ENCODE results near the gene CFAP57.
"Not testable (repeated sequence)": the region's sequence is repeated elsewhere in the genome, so short reads cannot be mapped to it uniquely, and the experiment has no call there.

CFAP57 gene

GRCh38 chr1:43177691-43178090 lies 5.6 kb downstream of the CFAP57 start:
- no peak for DNase-seq

GRCh38 chr1:43184388-43184787 lies 12.3 kb downstream of the CFAP57 start:
- DNase-seq, result no peak

GRCh38 chr1:43184995-43185394 lies 12.9 kb downstream of the CFAP57 start:
- no peak for DNase-seq

GRCh38 chr1:43188106-43188505 lies 16.0 kb downstream of the CFAP57 start:
- DNase-seq, result no peak

- no peak for DNase-seq
Observed at GRCh38 chr1:43194509-43194908, 22.4 kb downstream of the CFAP57 start.

- no peak for DNase-seq
Observed at GRCh38 chr1:43197343-43198127, 25.4 kb downstream of the CFAP57 start.

GRCh38 chr1:43199093-43199726 lies 27.1 kb downstream of the CFAP57 start:
- DNase-seq, result no peak

GRCh38 chr1:43203859-43204258 lies 31.7 kb downstream of the CFAP57 start:
- DNase-seq, result no peak

GRCh38 chr1:43204394-43204793 lies 32.3 kb downstream of the CFAP57 start:
- DNase-seq, result no peak

- no peak for DNase-seq
Observed at GRCh38 chr1:43205671-43206070, 33.5 kb downstream of the CFAP57 start.

- DNase-seq, result no peak
Observed at GRCh38 chr1:43206600-43207228, 34.6 kb downstream of the CFAP57 start.

- no peak for DNase-seq
Observed at GRCh38 chr1:43207229-43207853, 35.2 kb downstream of the CFAP57 start.

GRCh38 chr1:43208277-43208676 lies 36.1 kb downstream of the CFAP57 start:
- DNase-seq, result not testable (repeated sequence)

GRCh38 chr1:43214501-43215444 lies 42.6 kb downstream of the CFAP57 start:
- DNase-seq, result no peak

GRCh38 chr1:43217747-43218146 lies 45.6 kb downstream of the CFAP57 start:
- no peak for DNase-seq

GRCh38 chr1:43220905-43221778 lies 49.0 kb downstream of the CFAP57 start:
- no peak for DNase-seq

GRCh38 chr1:43221797-43222196 lies 49.7 kb downstream of the CFAP57 start:
- DNase-seq, result no peak

- DNase-seq, result no peak
Observed at GRCh38 chr1:43222879-43223278, 50.7 kb downstream of the CFAP57 start.

GRCh38 chr1:43225168-43225567 lies 53.0 kb downstream of the CFAP57 start:
- DNase-seq, result no peak

- peak; percentile 80 for DNase-seq
Observed at GRCh38 chr1:43227143-43227764, 55.1 kb downstream of the CFAP57 start.
